ENCODE measurements around the gene SYDE1. TPM values are rescaled to one million over a fixed set of nuclear protein-coding genes. Genes with fewer than 3 reads are reported as not detected.

The SYDE1 gene
- total and polyA plus RNA-seq, 4 donors = 11.4 to 53.5 (median 42.8) TPM

GRCh38 chr19:15101479-15102082 lies 5.6 kb upstream of the SYDE1 start:
- no peak overlapping the region for H3K4me3 ChIP-seq (ENCODE audit: low read length in 2 of 2)
- 64 to 76% methylated on average over 3 of the region's 3 CpGs for WGBS, 2 donors
- no peak overlapping the region for H3K27ac ChIP-seq (ENCODE audit: low read depth in 1 of 2, low read length in 2 of 2)
- peaks cover 1% of the 10 kb centered on the region for H3K9me3 ChIP-seq (ENCODE audit: control insufficient read depth, low read length)
- H3K27me3 ChIP-seq (ENCODE audit: control insufficient read depth in 1 of 2, insufficient read depth in 2 of 2, low read length in 1 of 2) = no peaks in the 10 kb centered on the region
- no peaks in the 10 kb centered on the region for H3K36me3 ChIP-seq (ENCODE audit: control insufficient read depth in 1 of 2, insufficient read depth in 2 of 2, low read length in 1 of 2)
- DNase-seq (peak in 1 of 2 donors; percentile 22), ATAC-seq (ENCODE audit: low FRiP score) (peak; percentile 62)
- intact Hi-C loops (cut with DNase I) = loop anchor here in 1 of 2 donors (10.0 kb wide), 1 partner anchor 163 kb away; no protein-coding TSS in a partner anchor
- no peaks in the 10 kb centered on the region for H3K4me1 ChIP-seq (ENCODE audit: control insufficient read depth in 1 of 2, insufficient read depth in 2 of 2, low read length in 2 of 2)

- intact Hi-C loops (cut with DNase I) = loop anchor here in 1 of 2 donors (10.0 kb wide), 1 partner anchor 161 kb away; no protein-coding TSS in a partner anchor
- H3K27ac ChIP-seq (ENCODE audit: low read depth in 1 of 2, low read length in 2 of 2) = no peak overlapping the region
- 95 to 97% methylated on average over 1 of the region's 1 CpG for WGBS, 2 donors
- no peaks in the 10 kb centered on the region for H3K36me3 ChIP-seq (ENCODE audit: control insufficient read depth in 1 of 2, insufficient read depth in 2 of 2, low read length in 1 of 2)
- no peak for ATAC-seq (ENCODE audit: low FRiP score)
- H3K4me3 ChIP-seq (ENCODE audit: low read length in 2 of 2) = no peak overlapping the region
- peaks cover 1% of the 10 kb centered on the region for H3K9me3 ChIP-seq (ENCODE audit: control insufficient read depth, low read length)
- H3K27me3 ChIP-seq (ENCODE audit: control insufficient read depth in 1 of 2, insufficient read depth in 2 of 2, low read length in 1 of 2) = no peaks in the 10 kb centered on the region
- DNase-seq = no peak
- H3K4me1 ChIP-seq (ENCODE audit: control insufficient read depth in 1 of 2, insufficient read depth in 2 of 2, low read length in 2 of 2) = no peaks in the 10 kb centered on the region
Observed at GRCh38 chr19:15104003-15104402, 3.2 kb upstream of the SYDE1 start.

GRCh38 chr19:15104411-15104810 lies 2.8 kb upstream of the SYDE1 start:
- Histone ChIP-seq H3K36me3 (ENCODE audit: control insufficient read depth in 1 of 2, insufficient read depth in 2 of 2, low read length in 1 of 2) (no peaks in the 10 kb centered on the region), H3K27me3 (ENCODE audit: control insufficient read depth in 1 of 2, insufficient read depth in 2 of 2, low read length in 1 of 2) (no peaks in the 10 kb centered on the region), H3K4me1 (ENCODE audit: control insufficient read depth in 1 of 2, insufficient read depth in 2 of 2, low read length in 2 of 2) (no peaks in the 10 kb centered on the region), H3K9me3 (ENCODE audit: control insufficient read depth, low read length) (peaks cover 1% of the 10 kb centered on the region), H3K27ac (ENCODE audit: low read depth in 1 of 2, low read length in 2 of 2) (no peak overlapping the region), H3K4me3 (ENCODE audit: low read length in 2 of 2) (no peak overlapping the region)
- ATAC-seq (ENCODE audit: low FRiP score) = no peak
- 62 to 81% methylated on average over 1 of the region's 1 CpG for WGBS, 2 donors
- no peak for DNase-seq
- intact Hi-C loops (cut with DNase I) = loop anchor here in 1 of 2 donors (10.0 kb wide), 1 partner anchor 160 kb away; no protein-coding TSS in a partner anchor

GRCh38 chr19:15105044-15105443 lies 2.2 kb upstream of the SYDE1 start:
- H3K9me3 ChIP-seq (ENCODE audit: control insufficient read depth, low read length) = peaks cover 1% of the 10 kb centered on the region
- intact Hi-C loops (cut with DNase I) = loop anchor here in 1 of 2 donors (10.0 kb wide), 1 partner anchor 160 kb away; no protein-coding TSS in a partner anchor
- no peak for DNase-seq
- no peak overlapping the region for H3K4me3 ChIP-seq (ENCODE audit: low read length in 2 of 2)
- no peaks in the 10 kb centered on the region for H3K36me3 ChIP-seq (ENCODE audit: control insufficient read depth in 1 of 2, insufficient read depth in 2 of 2, low read length in 1 of 2)
- 93 to 97% methylated on average over 3 of the region's 3 CpGs for WGBS, 2 donors
- H3K27ac ChIP-seq (ENCODE audit: low read depth in 1 of 2, low read length in 2 of 2) = no peak overlapping the region
- H3K27me3 ChIP-seq (ENCODE audit: control insufficient read depth in 1 of 2, insufficient read depth in 2 of 2, low read length in 1 of 2) = no peaks in the 10 kb centered on the region
- ATAC-seq (ENCODE audit: low FRiP score) = no peak
- H3K4me1 ChIP-seq (ENCODE audit: control insufficient read depth in 1 of 2, insufficient read depth in 2 of 2, low read length in 2 of 2) = no peaks in the 10 kb centered on the region

GRCh38 chr19:15108145-15108844 lies 1.1 kb downstream of the SYDE1 start:
- Histone ChIP-seq H3K27ac (ENCODE audit: low read depth in 1 of 2, low read length in 2 of 2) (peak overlapping the region; percentile 18 to 60), H3K36me3 (ENCODE audit: control insufficient read depth in 1 of 2, insufficient read depth in 2 of 2, low read length in 1 of 2) (peaks cover 0 to 5% of the 10 kb centered on the region in 2 donors), H3K4me1 (ENCODE audit: control insufficient read depth in 1 of 2, insufficient read depth in 2 of 2, low read length in 2 of 2) (no peaks in the 10 kb centered on the region), H3K9me3 (ENCODE audit: control insufficient read depth, low read length) (no peaks in the 10 kb centered on the region), H3K27me3 (ENCODE audit: control insufficient read depth in 1 of 2, insufficient read depth in 2 of 2, low read length in 1 of 2) (no peaks in the 10 kb centered on the region), H3K4me3 (ENCODE audit: low read length in 2 of 2) (peak overlapping the region; percentile 92 to 98)
- peak; percentile 50 for DNase-seq
- intact Hi-C loops (cut with DNase I) = loop anchor here in 1 of 2 donors (2.0 to 10.0 kb wide), 2 partner anchors 17 to 157 kb away; a partner anchor contains a TSS
- ATAC-seq (ENCODE audit: low FRiP score) = peak; percentile 47
- WGBS, 2 donors = 28 to 29% methylated on average over 10 of the region's 10 CpGs

- H3K36me3 ChIP-seq (ENCODE audit: control insufficient read depth in 1 of 2, insufficient read depth in 2 of 2, low read length in 1 of 2) = peaks cover 0 to 8% of the 10 kb centered on the region in 2 donors
- DNase-seq (peak; percentile 47 to 78), ATAC-seq (ENCODE audit: low FRiP score) (no peak)
- H3K27me3 ChIP-seq (ENCODE audit: control insufficient read depth in 1 of 2, insufficient read depth in 2 of 2, low read length in 1 of 2) = no peaks in the 10 kb centered on the region
- H3K9me3 ChIP-seq (ENCODE audit: control insufficient read depth, low read length) = no peaks in the 10 kb centered on the region
- peak overlapping the region in 1 of 2 donors; percentile 60 for H3K27ac ChIP-seq (ENCODE audit: low read depth in 1 of 2, low read length in 2 of 2)
- intact Hi-C loops (cut with DNase I) = loop anchor here in 1 of 2 donors (2.0 to 10.0 kb wide), 2 partner anchors 16 to 156 kb away; a partner anchor contains a TSS
- H3K4me3 ChIP-seq (ENCODE audit: low read length in 2 of 2) = no peak overlapping the region
- no peaks in the 10 kb centered on the region for H3K4me1 ChIP-seq (ENCODE audit: control insufficient read depth in 1 of 2, insufficient read depth in 2 of 2, low read length in 2 of 2)
- WGBS, 2 donors = 75 to 80% methylated on average over 17 to 21 of the region's 21 CpGs
Observed at GRCh38 chr19:15108845-15109767, 1.9 kb downstream of the SYDE1 start.

- H3K27me3 ChIP-seq (ENCODE audit: control insufficient read depth in 1 of 2, insufficient read depth in 2 of 2, low read length in 1 of 2) = no peaks in the 10 kb centered on the region
- H3K36me3 ChIP-seq (ENCODE audit: control insufficient read depth in 1 of 2, insufficient read depth in 2 of 2, low read length in 1 of 2) = peaks cover 0 to 8% of the 10 kb centered on the region in 2 donors
- H3K4me3 ChIP-seq (ENCODE audit: low read length in 2 of 2) = no peak overlapping the region
- no peaks in the 10 kb centered on the region for H3K9me3 ChIP-seq (ENCODE audit: control insufficient read depth, low read length)
- DNase-seq (peak; percentile 33 to 72), ATAC-seq (ENCODE audit: low FRiP score) (no peak)
- no peak overlapping the region for H3K27ac ChIP-seq (ENCODE audit: low read depth in 1 of 2, low read length in 2 of 2)
- intact Hi-C loops (cut with DNase I) = loop anchor here (2.0 to 10.0 kb wide), 3 partner anchors 15 to 155 kb away; a partner anchor contains a TSS
- H3K4me1 ChIP-seq (ENCODE audit: control insufficient read depth in 1 of 2, insufficient read depth in 2 of 2, low read length in 2 of 2) = no peaks in the 10 kb centered on the region
- 87 to 89% methylated on average over 38 to 49 of the region's 49 CpGs for WGBS, 2 donors
Observed at GRCh38 chr19:15109768-15110417, 2.7 kb downstream of the SYDE1 start.

GRCh38 chr19:15110418-15110815 lies 3.2 kb downstream of the SYDE1 start:
- no peaks in the 10 kb centered on the region for H3K27me3 ChIP-seq (ENCODE audit: control insufficient read depth in 1 of 2, insufficient read depth in 2 of 2, low read length in 1 of 2)
- no peaks in the 10 kb centered on the region for H3K9me3 ChIP-seq (ENCODE audit: control insufficient read depth, low read length)
- no peak overlapping the region for H3K27ac ChIP-seq (ENCODE audit: low read depth in 1 of 2, low read length in 2 of 2)
- no peak overlapping the region for H3K4me3 ChIP-seq (ENCODE audit: low read length in 2 of 2)
- H3K36me3 ChIP-seq (ENCODE audit: control insufficient read depth in 1 of 2, insufficient read depth in 2 of 2, low read length in 1 of 2) = peaks cover 0 to 8% of the 10 kb centered on the region in 2 donors
- ATAC-seq (ENCODE audit: low FRiP score) (no peak), DNase-seq (peak; percentile 41 to 69)
- intact Hi-C loops (cut with DNase I) = loop anchor here in 1 of 2 donors (5.0 kb wide), 1 partner anchor 142 kb away; no protein-coding TSS in a partner anchor
- H3K4me1 ChIP-seq (ENCODE audit: control insufficient read depth in 1 of 2, insufficient read depth in 2 of 2, low read length in 2 of 2) = no peaks in the 10 kb centered on the region
- WGBS, 2 donors = 82 to 84% methylated on average over 17 of the region's 17 CpGs

Measured in aorta (tissue), 5 donors.